RWPE2 (cell line): ENCODE results near the gene RAPGEF2.

Experiments
- ATAC-seq: fragments of 200-7000 bp; cut with Tn5 transposase; 3 replicates; pipeline ENCODE4 v1.9.1; 2021; ENCODE audit warnings: low read depth
- DNase-seq: peaks from one replicate; pipeline ENCODE4 v3.0.0-alpha.2; 2020; ENCODE audit warnings: low spot score
- H3K27ac ChIP-seq: fragments of 450-650 bp; 2 replicates; pipeline ENCODE4 v1.5.1; 2017; ENCODE audit warnings: mild to moderate bottlenecking; ENCODE audit not compliant: poor library complexity, severe bottlenecking
- H3K27me3 ChIP-seq: fragments of 250-450 bp; sonication (Bioruptor Pico); 2 replicates; pipeline ENCODE4 v1.5.1; 2021; ENCODE audit warnings: mild to moderate bottlenecking, moderate library complexity; ENCODE audit not compliant: insufficient read depth, poor library complexity, severe bottlenecking
- H3K36me3 ChIP-seq: fragments of 250-450 bp; sonication (Bioruptor Pico); 2 replicates; pipeline ENCODE4 v1.5.1; 2020; ENCODE audit warnings: low read depth, mild to moderate bottlenecking, moderate library complexity
- H3K4me1 ChIP-seq: fragments of 250-450 bp; sonication (Bioruptor Pico); 2 replicates; pipeline ENCODE4 v1.5.1; 2021; ENCODE audit warnings: mild to moderate bottlenecking, moderate library complexity; ENCODE audit not compliant: insufficient read depth, poor library complexity, severe bottlenecking
- H3K4me3 ChIP-seq: fragments of 250-450 bp; sonication (Bioruptor Pico); 2 replicates; pipeline ENCODE4 v1.5.1; 2021; ENCODE audit warnings: mild to moderate bottlenecking, moderate library complexity; ENCODE audit not compliant: severe bottlenecking
- H3K9me3 ChIP-seq: fragments of 250-450 bp; sonication (Bioruptor Pico); 2 replicates; pipeline ENCODE4 v1.5.1; 2021; ENCODE audit warnings: mild to moderate bottlenecking, moderate library complexity; ENCODE audit not compliant: severe bottlenecking
- CTCF ChIP-seq: fragments of 450-650 bp; IDR thresholded peaks from one replicate; pipeline ENCODE4 v1.5.1; 2017; ENCODE audit warnings: mild to moderate bottlenecking, moderate library complexity; ENCODE audit not compliant: poor library complexity, severe bottlenecking

The RAPGEF2 gene

GRCh38 chr4:159328766-159329165, 225.9 kb downstream of the RAPGEF2 start:
- no peak for DNase-seq
- H3K9me3 ChIP-seq = no peaks in the 10 kb centered on the region
- H3K27ac ChIP-seq = no peak overlapping the region
- H3K27me3 ChIP-seq = no peaks in the 10 kb centered on the region
- no peak overlapping the region for H3K4me3 ChIP-seq
- H3K36me3 ChIP-seq = peaks cover 30% of the 10 kb centered on the region
- H3K4me1 ChIP-seq = no peaks in the 10 kb centered on the region
- TF ChIP-seq CTCF = no peak
- no peak for ATAC-seq

- no peak for TF ChIP-seq CTCF
- Histone ChIP-seq H3K27me3 (no peaks in the 10 kb centered on the region), H3K9me3 (no peaks in the 10 kb centered on the region), H3K4me1 (no peaks in the 10 kb centered on the region), H3K36me3 (peaks cover 28% of the 10 kb centered on the region), H3K27ac (no peak overlapping the region), H3K4me3 (no peak overlapping the region)
- ATAC-seq (no peak), DNase-seq (no peak)
Observed at GRCh38 chr4:159334461-159334860, 231.6 kb downstream of the RAPGEF2 start.

GRCh38 chr4:159337041-159337440, 234.2 kb downstream of the RAPGEF2 start:
- Histone ChIP-seq H3K36me3 (peaks cover 32% of the 10 kb centered on the region), H3K27me3 (no peaks in the 10 kb centered on the region), H3K9me3 (no peaks in the 10 kb centered on the region), H3K27ac (no peak overlapping the region), H3K4me3 (no peak overlapping the region), H3K4me1 (no peaks in the 10 kb centered on the region)
- DNase-seq = no peak
- TF ChIP-seq CTCF = no peak
- ATAC-seq = no peak

GRCh38 chr4:159341522-159341921, 238.6 kb downstream of the RAPGEF2 start:
- ATAC-seq (peak; percentile 54; the same call in 2 of the 3 replicates), DNase-seq (no peak)
- Histone ChIP-seq H3K27ac (no peak overlapping the region), H3K9me3 (no peaks in the 10 kb centered on the region), H3K36me3 (peaks cover 54% of the 10 kb centered on the region), H3K4me1 (no peaks in the 10 kb centered on the region), H3K4me3 (no peak overlapping the region), H3K27me3 (no peaks in the 10 kb centered on the region)
- TF ChIP-seq CTCF = no peak

GRCh38 chr4:159342374-159342773, 239.5 kb downstream of the RAPGEF2 start:
- H3K27ac ChIP-seq = no peak overlapping the region
- DNase-seq (no peak), ATAC-seq (no peak)
- H3K9me3 ChIP-seq = no peaks in the 10 kb centered on the region
- TF ChIP-seq CTCF = no peak
- H3K4me3 ChIP-seq = no peak overlapping the region
- H3K36me3 ChIP-seq = peaks cover 63% of the 10 kb centered on the region
- no peaks in the 10 kb centered on the region for H3K27me3 ChIP-seq
- no peaks in the 10 kb centered on the region for H3K4me1 ChIP-seq
